Endothelial cell (in vitro differentiated cells): ENCODE measurements around the gene GPHB5. TPM values are rescaled to one million over a fixed set of nuclear protein-coding genes. Genes with fewer than 3 reads are reported as not detected.

Experiments used
- DNase-seq: peaks from one replicate; pipeline ENCODE4 v3.0.0; 2021; ENCODE audit warnings: low spot score
- H3K27ac Mint-ChIP-seq: one replicate; pipeline ENCODE4 v1.8.0; 2021; ENCODE audit warnings: mixed read lengths, inconsistent platforms; ENCODE audit not compliant: unreplicated experiment
- H3K27me3 Mint-ChIP-seq: one replicate; pipeline ENCODE4 v1.8.0; 2021; ENCODE audit warnings: mild to moderate bottlenecking, moderate library complexity, mixed read lengths, inconsistent platforms; ENCODE audit not compliant: unreplicated experiment
- H3K36me3 Mint-ChIP-seq: one replicate; pipeline ENCODE4 v1.8.0; 2021; ENCODE audit warnings: mild to moderate bottlenecking, low read depth, mixed read lengths, inconsistent platforms; ENCODE audit not compliant: unreplicated experiment
- H3K4me1 Mint-ChIP-seq: one replicate; pipeline ENCODE4 v1.8.0; 2021; ENCODE audit warnings: mild to moderate bottlenecking, mixed read lengths, inconsistent platforms; ENCODE audit not compliant: unreplicated experiment
- H3K4me3 Mint-ChIP-seq: one replicate; pipeline ENCODE4 v1.8.0; 2021; ENCODE audit warnings: mild to moderate bottlenecking, mixed read lengths, inconsistent platforms; ENCODE audit not compliant: unreplicated experiment
- H3K9me3 Mint-ChIP-seq: one replicate; pipeline ENCODE4 v1.8.0; 2021; ENCODE audit warnings: mixed read lengths, inconsistent platforms; ENCODE audit not compliant: unreplicated experiment
- total RNA-seq: library from RNA; stranded (reverse); fragmentation: NEBNext Ultra II Directional; extraction: Animal tissue kit (Norgen Biotek cat#: 25700); gene quantifications from one replicate; pipeline ENCODE4 v1.2.1, GENCODE V29; 2021; ENCODE audit not compliant: unreplicated experiment
- TF ChIP-seq, protein P1 (sequence below): fragments of 200-600 bp; sonication (generic); IDR thresholded peaks from one replicate; pipeline ENCODE4 v1.5.0; 2021; ENCODE audit warnings: antibody characterized with exemption; ENCODE audit not compliant: unreplicated experiment

Gene GPHB5
- total RNA-seq, 1 donor from 2014 or later, result not detected

DNA sequence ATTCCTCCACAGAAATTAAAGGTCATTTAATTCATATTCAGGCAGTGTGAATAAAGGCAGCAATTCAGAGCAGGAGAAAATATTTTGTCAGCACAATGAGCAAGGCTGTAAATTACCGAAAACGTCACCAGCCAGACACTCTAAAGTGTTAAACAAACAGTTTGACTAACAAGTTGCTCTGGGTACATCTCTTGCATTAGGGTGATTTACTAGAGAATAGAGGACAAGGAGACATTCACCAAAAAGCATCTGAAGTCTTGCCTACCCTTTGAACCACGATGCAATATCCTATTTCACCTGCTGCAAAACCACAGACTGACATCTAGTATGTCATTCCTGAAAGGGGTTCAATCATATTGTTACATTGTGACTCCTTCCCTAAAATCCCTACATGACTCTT is 27.1 kb upstream of the GPHB5 start:
- Mint-ChIP-seq H3K4me3 (no peak overlapping the region), H3K36me3 (no peaks in the 10 kb centered on the region), H3K4me1 (no peaks in the 10 kb centered on the region), H3K27me3 (peaks cover 1% of the 10 kb centered on the region), H3K9me3 (no peaks in the 10 kb centered on the region), H3K27ac (no peak overlapping the region)
- DNase-seq, result no peak
- TF ChIP-seq, protein P1, sequence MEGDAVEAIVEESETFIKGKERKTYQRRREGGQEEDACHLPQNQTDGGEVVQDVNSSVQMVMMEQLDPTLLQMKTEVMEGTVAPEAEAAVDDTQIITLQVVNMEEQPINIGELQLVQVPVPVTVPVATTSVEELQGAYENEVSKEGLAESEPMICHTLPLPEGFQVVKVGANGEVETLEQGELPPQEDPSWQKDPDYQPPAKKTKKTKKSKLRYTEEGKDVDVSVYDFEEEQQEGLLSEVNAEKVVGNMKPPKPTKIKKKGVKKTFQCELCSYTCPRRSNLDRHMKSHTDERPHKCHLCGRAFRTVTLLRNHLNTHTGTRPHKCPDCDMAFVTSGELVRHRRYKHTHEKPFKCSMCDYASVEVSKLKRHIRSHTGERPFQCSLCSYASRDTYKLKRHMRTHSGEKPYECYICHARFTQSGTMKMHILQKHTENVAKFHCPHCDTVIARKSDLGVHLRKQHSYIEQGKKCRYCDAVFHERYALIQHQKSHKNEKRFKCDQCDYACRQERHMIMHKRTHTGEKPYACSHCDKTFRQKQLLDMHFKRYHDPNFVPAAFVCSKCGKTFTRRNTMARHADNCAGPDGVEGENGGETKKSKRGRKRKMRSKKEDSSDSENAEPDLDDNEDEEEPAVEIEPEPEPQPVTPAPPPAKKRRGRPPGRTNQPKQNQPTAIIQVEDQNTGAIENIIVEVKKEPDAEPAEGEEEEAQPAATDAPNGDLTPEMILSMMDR, result no peak

GRCh38 chr14:63344336-63344735 is 25.6 kb upstream of the GPHB5 start:
- Mint-ChIP-seq H3K27me3 (peaks cover 3% of the 10 kb centered on the region), H3K9me3 (no peaks in the 10 kb centered on the region), H3K4me3 (no peak overlapping the region), H3K36me3 (no peaks in the 10 kb centered on the region), H3K27ac (no peak overlapping the region), H3K4me1 (no peaks in the 10 kb centered on the region)
- no peak for DNase-seq
- TF ChIP-seq, protein P1, result no peak

- peaks cover under 1% of the 10 kb centered on the region for H3K9me3 Mint-ChIP-seq
- DNase-seq, result no peak
- peaks cover 3% of the 10 kb centered on the region for H3K27me3 Mint-ChIP-seq
- TF ChIP-seq, protein P1, result no peak
- H3K4me3 Mint-ChIP-seq, result no peak overlapping the region
- H3K36me3 Mint-ChIP-seq, result no peaks in the 10 kb centered on the region
- H3K27ac Mint-ChIP-seq, result no peak overlapping the region
- H3K4me1 Mint-ChIP-seq, result no peaks in the 10 kb centered on the region
Measured at GRCh38 chr14:63343878-63344277, 25.1 kb upstream of the GPHB5 start.

GRCh38 chr14:63342371-63342770 is 23.6 kb upstream of the GPHB5 start:
- Mint-ChIP-seq H3K36me3 (no peaks in the 10 kb centered on the region), H3K9me3 (peaks cover 3% of the 10 kb centered on the region), H3K4me3 (no peak overlapping the region), H3K27me3 (peaks cover 3% of the 10 kb centered on the region), H3K27ac (no peak overlapping the region), H3K4me1 (no peaks in the 10 kb centered on the region)
- TF ChIP-seq, protein P1, result no peak
- DNase-seq, result no peak

- H3K4me1 Mint-ChIP-seq, result no peaks in the 10 kb centered on the region
- DNase-seq, result no peak
- no peak overlapping the region for H3K27ac Mint-ChIP-seq
- no peak overlapping the region for H3K4me3 Mint-ChIP-seq
- peaks cover 4% of the 10 kb centered on the region for H3K36me3 Mint-ChIP-seq
- H3K9me3 Mint-ChIP-seq, result no peaks in the 10 kb centered on the region
- no peaks in the 10 kb centered on the region for H3K27me3 Mint-ChIP-seq
- TF ChIP-seq, protein P1, result no peak
Measured at GRCh38 chr14:63328787-63329737, 10.3 kb upstream of the GPHB5 start.
